HepG2 (cell line): Measurements from ENCODE around the gene NUAK2. TPM values are rescaled to one million over a fixed set of nuclear protein-coding genes. Genes with fewer than 3 reads are reported as not detected.

Experiments
- CREB1 ChIP-seq, 2 experiments: fragments of 450-650 bp in 1 of 2; IDR thresholded peaks; 2 replicates each; pipeline ENCODE4 v1.6.1; 2016 to 2017; ENCODE audit warnings: control low read depth in 1 of 2, mild to moderate bottlenecking in 1 of 2, missing compliant biosample characterization in 1 of 2, missing genetic modification characterization in 1 of 2
- FLYWCH1 ChIP-seq: sonication (generic); formaldehyde crosslinking; IDR thresholded peaks from 2 replicates; pipeline ENCODE4 v1.8.1; 2023; ENCODE audit warnings: mild to moderate bottlenecking, missing genetic modification reagents
- JUNB ChIP-seq: sonication (generic); formaldehyde crosslinking; IDR thresholded peaks from 2 replicates; pipeline ENCODE4 v1.8.0; 2022; ENCODE audit warnings: missing genetic modification reagents, mild to moderate bottlenecking, borderline replicate concordance
- MEF2D ChIP-seq: sonication (generic); formaldehyde crosslinking; IDR thresholded peaks from 2 replicates; pipeline ENCODE4 v1.5.1; 2020; ENCODE audit warnings: mild to moderate bottlenecking, missing genetic modification reagents
- PHB2 ChIP-seq: fragments of 450-650 bp; IDR thresholded peaks from 2 replicates; pipeline ENCODE4 v1.6.1; 2018; ENCODE audit not compliant: partially characterized antibody
- PREB ChIP-seq: sonication (generic); formaldehyde crosslinking; IDR thresholded peaks from 2 replicates; pipeline ENCODE4 v1.4.0; 2020; ENCODE audit warnings: missing genetic modification reagents
- RARA ChIP-seq: IDR thresholded peaks from 2 replicates; pipeline ENCODE4 v1.6.1; 2016; ENCODE audit warnings: missing genetic modification reagents, missing compliant biosample characterization
- SALL2 ChIP-seq: sonication (generic); formaldehyde crosslinking; IDR thresholded peaks from 2 replicates; pipeline ENCODE4 v1.8.1; 2023; ENCODE audit warnings: mild to moderate bottlenecking, missing genetic modification reagents, inconsistent platforms
- SATB2 ChIP-seq: sonication (generic); formaldehyde crosslinking; IDR thresholded peaks from 2 replicates; pipeline ENCODE4 v1.5.0; 2020; ENCODE audit warnings: missing genetic modification reagents
- SIX4 ChIP-seq: sonication (generic); formaldehyde crosslinking; IDR thresholded peaks from 2 replicates; pipeline ENCODE4 v1.4.0; 2020; ENCODE audit warnings: missing genetic modification reagents
- TBL1XR1 ChIP-seq: fragments of 150-350 bp; IDR thresholded peaks from 2 replicates; pipeline ENCODE4 v1.6.1; 2014; ENCODE audit warnings: borderline replicate concordance, low read length; ENCODE audit not compliant: partially characterized antibody
- TEAD3 ChIP-seq: optimal IDR thresholded peaks from 2 replicates; pipeline ENCODE3; 2016; ENCODE audit warnings: borderline replicate concordance
- XBP1 ChIP-seq: sonication (generic); formaldehyde crosslinking; IDR thresholded peaks from 2 replicates; pipeline ENCODE4 v1.5.0; 2020; ENCODE audit warnings: missing genetic modification reagents
- ZBTB3 ChIP-seq: sonication (generic); formaldehyde crosslinking; IDR thresholded peaks from 2 replicates; pipeline ENCODE4 v1.4.0; 2020; ENCODE audit warnings: low read depth, mild to moderate bottlenecking, moderate library complexity, missing genetic modification reagents, borderline replicate concordance
- ZNF556 ChIP-seq: sonication (generic); formaldehyde crosslinking; IDR thresholded peaks from 2 replicates; pipeline ENCODE4 v1.4.0; 2020; ENCODE audit warnings: mild to moderate bottlenecking, missing genetic modification reagents, borderline replicate concordance
- ZNF670 ChIP-seq: sonication (generic); formaldehyde crosslinking; IDR thresholded peaks from 2 replicates; pipeline ENCODE4 v1.8.0; 2022; ENCODE audit warnings: mild to moderate bottlenecking, missing genetic modification reagents, borderline replicate concordance
- ZNF780A ChIP-seq: sonication (generic); formaldehyde crosslinking; IDR thresholded peaks from 2 replicates; pipeline ENCODE4 v1.8.0; 2022; ENCODE audit warnings: mild to moderate bottlenecking, missing genetic modification reagents, moderate library complexity
- ZNF879 ChIP-seq: sonication (generic); formaldehyde crosslinking; IDR thresholded peaks from 2 replicates; pipeline ENCODE4 v1.8.1; 2023; ENCODE audit warnings: missing genetic modification reagents
- polyA plus RNA-seq, 8 experiments: library from polyadenylated mRNA; depleted of rRNA in 3 of 8; stranded (reverse) in 7 of 8; unstranded in 1 of 8; fragments of >200 nt; fragmentation: Illumina TruSeq in 4 of 8; extraction: Trizol in 4 of 8; gene quantifications; 2 replicates each; pipeline versions ENCODE4 v1.2.1 to v1.2.3, GENCODE V29; 2011 to 2016; ENCODE audit warnings: low read depth in 4 of 8, missing spikeins in 1 of 8, mixed read lengths in 1 of 8; ENCODE audit not compliant: insufficient read depth in 1 of 8
- total RNA-seq, 5 experiments: library from RNA; depleted of rRNA; stranded (reverse); fragments of >200 nt; fragmentation: Illumina TruSeq; extraction: Trizol; gene quantifications; 2 replicates each; pipeline ENCODE4 v1.2.3, GENCODE V29; 2016; ENCODE audit warnings: low read depth in 1 of 5
- TF ChIP-seq, protein P1 (sequence below): sonication (generic); formaldehyde crosslinking; IDR thresholded peaks from 2 replicates; pipeline ENCODE4 v1.4.0; 2020; ENCODE audit warnings: missing genetic modification reagents
- TF ChIP-seq, protein P2 (sequence below): sonication (generic); formaldehyde crosslinking; IDR thresholded peaks from 2 replicates; pipeline ENCODE4 v1.8.0; 2022; ENCODE audit warnings: mild to moderate bottlenecking, missing genetic modification reagents, moderate library complexity

The NUAK2 gene
- total and polyA plus RNA-seq, 2 of the 13 experiments (the other 11 are each of a cell fraction or from before 2014, with no cell fraction given): 0.75 to 1.1 TPM

DNA sequence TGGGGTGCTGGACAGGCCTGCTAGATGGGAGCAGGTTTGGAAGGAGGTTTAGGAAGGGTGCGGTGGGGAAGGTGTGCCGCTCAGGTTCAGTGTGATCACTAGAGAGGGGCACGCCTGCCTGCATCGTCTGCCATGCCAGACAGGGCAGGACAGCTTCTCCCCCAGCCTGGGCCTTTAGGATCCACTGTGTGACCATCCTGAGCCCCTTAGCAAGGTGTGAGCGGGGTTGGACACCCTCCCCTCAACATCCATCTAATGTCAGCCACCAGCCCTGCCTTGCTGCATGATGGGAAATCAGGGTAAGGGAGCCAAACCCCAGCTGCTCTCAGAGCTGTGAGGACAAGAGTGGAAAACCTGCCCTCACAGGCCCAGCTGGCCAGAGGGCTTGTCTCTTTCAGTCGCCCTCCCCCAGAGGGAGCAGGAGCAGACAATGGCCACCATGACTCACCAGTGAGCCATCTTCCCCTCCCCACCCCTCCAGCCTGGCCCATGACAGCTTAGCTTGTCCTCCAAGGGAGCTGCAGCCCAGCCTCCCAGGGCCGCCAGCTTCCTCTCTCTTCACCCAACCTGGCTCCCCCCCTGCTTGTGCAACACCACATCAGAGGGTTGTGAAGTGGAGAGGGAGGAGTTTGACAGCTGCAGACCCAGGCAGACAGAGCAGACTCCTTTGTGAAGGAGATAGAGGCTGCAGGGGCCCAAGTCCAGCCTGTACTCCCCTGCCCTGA lies 37.0 kb downstream of the NUAK2 start (continued):
- TF ChIP-seq, protein P1, sequence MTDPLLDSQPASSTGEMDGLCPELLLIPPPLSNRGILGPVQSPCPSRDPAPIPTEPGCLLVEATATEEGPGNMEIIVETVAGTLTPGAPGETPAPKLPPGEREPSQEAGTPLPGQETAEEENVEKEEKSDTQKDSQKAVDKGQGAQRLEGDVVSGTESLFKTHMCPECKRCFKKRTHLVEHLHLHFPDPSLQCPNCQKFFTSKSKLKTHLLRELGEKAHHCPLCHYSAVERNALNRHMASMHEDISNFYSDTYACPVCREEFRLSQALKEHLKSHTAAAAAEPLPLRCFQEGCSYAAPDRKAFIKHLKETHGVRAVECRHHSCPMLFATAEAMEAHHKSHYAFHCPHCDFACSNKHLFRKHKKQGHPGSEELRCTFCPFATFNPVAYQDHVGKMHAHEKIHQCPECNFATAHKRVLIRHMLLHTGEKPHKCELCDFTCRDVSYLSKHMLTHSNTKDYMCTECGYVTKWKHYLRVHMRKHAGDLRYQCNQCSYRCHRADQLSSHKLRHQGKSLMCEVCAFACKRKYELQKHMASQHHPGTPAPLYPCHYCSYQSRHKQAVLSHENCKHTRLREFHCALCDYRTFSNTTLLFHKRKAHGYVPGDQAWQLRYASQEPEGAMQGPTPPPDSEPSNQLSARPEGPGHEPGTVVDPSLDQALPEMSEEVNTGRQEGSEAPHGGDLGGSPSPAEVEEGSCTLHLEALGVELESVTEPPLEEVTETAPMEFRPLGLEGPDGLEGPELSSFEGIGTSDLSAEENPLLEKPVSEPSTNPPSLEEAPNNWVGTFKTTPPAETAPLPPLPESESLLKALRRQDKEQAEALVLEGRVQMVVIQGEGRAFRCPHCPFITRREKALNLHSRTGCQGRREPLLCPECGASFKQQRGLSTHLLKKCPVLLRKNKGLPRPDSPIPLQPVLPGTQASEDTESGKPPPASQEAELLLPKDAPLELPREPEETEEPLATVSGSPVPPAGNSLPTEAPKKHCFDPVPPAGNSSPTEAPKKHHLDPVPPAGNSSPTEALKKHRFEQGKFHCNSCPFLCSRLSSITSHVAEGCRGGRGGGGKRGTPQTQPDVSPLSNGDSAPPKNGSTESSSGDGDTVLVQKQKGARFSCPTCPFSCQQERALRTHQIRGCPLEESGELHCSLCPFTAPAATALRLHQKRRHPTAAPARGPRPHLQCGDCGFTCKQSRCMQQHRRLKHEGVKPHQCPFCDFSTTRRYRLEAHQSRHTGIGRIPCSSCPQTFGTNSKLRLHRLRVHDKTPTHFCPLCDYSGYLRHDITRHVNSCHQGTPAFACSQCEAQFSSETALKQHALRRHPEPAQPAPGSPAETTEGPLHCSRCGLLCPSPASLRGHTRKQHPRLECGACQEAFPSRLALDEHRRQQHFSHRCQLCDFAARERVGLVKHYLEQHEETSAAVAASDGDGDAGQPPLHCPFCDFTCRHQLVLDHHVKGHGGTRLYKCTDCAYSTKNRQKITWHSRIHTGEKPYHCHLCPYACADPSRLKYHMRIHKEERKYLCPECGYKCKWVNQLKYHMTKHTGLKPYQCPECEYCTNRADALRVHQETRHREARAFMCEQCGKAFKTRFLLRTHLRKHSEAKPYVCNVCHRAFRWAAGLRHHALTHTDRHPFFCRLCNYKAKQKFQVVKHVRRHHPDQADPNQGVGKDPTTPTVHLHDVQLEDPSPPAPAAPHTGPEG (CRISPR knock-in tag): no peak
- TF ChIP-seq PHB2 (no peak), FLYWCH1 (CRISPR knock-in tag) (no peak), TBL1XR1 (no peak), ZNF556 (0 out of 2 replicates have a peak, but pooled peaks have one; percentile 49), SATB2 (CRISPR knock-in tag) (no peak), MEF2D (CRISPR knock-in tag) (peak; percentile 45; the same call in 1 of the 2 replicates), ZNF780A (CRISPR knock-in tag) (no peak), TEAD3 (peak; percentile 89), PREB (CRISPR knock-in tag) (no peak), RARA (CRISPR knock-in tag) (peak; percentile 63), CREB1 (IDR thresholded peaks at IDR 0.05) (peak; percentile 35; the same call in 1 of the 2 replicates), CREB1 (CRISPR knock-in tag; IDR thresholded peaks at IDR 0.05) (peak; percentile 54; the same call in 1 of the 2 replicates), SALL2 (CRISPR knock-in tag) (peak; percentile 29; the same call in 1 of the 2 replicates), SIX4 (CRISPR knock-in tag) (0 out of 2 replicates have a peak, but pooled peaks have one; percentile 16), JUNB (CRISPR knock-in tag) (peak; percentile 86; the same call in 1 of the 2 replicates), ZNF670 (CRISPR knock-in tag) (no peak), ZBTB3 (no peak), XBP1 (no peak), ZNF879 (CRISPR knock-in tag) (no peak)
- TF ChIP-seq, protein P2, sequence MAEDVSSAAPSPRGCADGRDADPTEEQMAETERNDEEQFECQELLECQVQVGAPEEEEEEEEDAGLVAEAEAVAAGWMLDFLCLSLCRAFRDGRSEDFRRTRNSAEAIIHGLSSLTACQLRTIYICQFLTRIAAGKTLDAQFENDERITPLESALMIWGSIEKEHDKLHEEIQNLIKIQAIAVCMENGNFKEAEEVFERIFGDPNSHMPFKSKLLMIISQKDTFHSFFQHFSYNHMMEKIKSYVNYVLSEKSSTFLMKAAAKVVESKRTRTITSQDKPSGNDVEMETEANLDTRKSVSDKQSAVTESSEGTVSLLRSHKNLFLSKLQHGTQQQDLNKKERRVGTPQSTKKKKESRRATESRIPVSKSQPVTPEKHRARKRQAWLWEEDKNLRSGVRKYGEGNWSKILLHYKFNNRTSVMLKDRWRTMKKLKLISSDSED (CRISPR knock-in tag): no peak
